OCI-LY1 (cell line): ENCODE results near the gene IL1RAPL2.

ENCODE experiments used
- H2AFZ ChIP-seq: fragments of 200-600 bp; sonication (generic), shearing (Covaris generic); 2 replicates; pipeline ENCODE4 v1.6.0; 2014; ENCODE audit warnings: antibody characterized with exemption, mild to moderate bottlenecking, low read length
- H3F3A ChIP-seq: fragments of 200-600 bp; sonication (generic), shearing (Covaris generic); 2 replicates; pipeline ENCODE4 v1.6.0; 2014; ENCODE audit warnings: mild to moderate bottlenecking, antibody characterized with exemption, low read length, moderate library complexity; ENCODE audit not compliant: insufficient read depth
- H3K27ac ChIP-seq: fragments of 200-600 bp; sonication (generic); 2 replicates; pipeline ENCODE4 v1.5.1; 2014; ENCODE audit warnings: low read length, mixed run types, mild to moderate bottlenecking, low read depth; ENCODE audit not compliant: poor library complexity, severe bottlenecking
- H3K27me3 ChIP-seq: fragments of 200-600 bp; sonication (generic); 2 replicates; pipeline ENCODE4 v1.6.0; 2014; ENCODE audit warnings: antibody characterized with exemption, mild to moderate bottlenecking, low read length, moderate library complexity; ENCODE audit not compliant: insufficient read depth
- H3K36me3 ChIP-seq: fragments of 200-600 bp; sonication (generic); 2 replicates; pipeline ENCODE4 v1.6.1; 2014; ENCODE audit warnings: mild to moderate bottlenecking, antibody characterized with exemption, low read length, moderate library complexity, mixed read lengths; ENCODE audit not compliant: insufficient read depth
- H3K4me1 ChIP-seq: fragments of 200-600 bp; sonication (generic); 2 replicates; pipeline ENCODE4 v1.5.1; 2014; ENCODE audit warnings: mild to moderate bottlenecking, low read length, moderate library complexity; ENCODE audit not compliant: insufficient read depth, severe bottlenecking
- H3K4me2 ChIP-seq: fragments of 200-600 bp; sonication (generic), shearing (Covaris generic); 2 replicates; pipeline ENCODE4 v1.6.1; 2014; ENCODE audit warnings: low read length
- H3K4me3 ChIP-seq: fragments of 200-600 bp; sonication (generic); 2 replicates; pipeline ENCODE4 v1.5.1; 2014; ENCODE audit warnings: low read length, low read depth, mild to moderate bottlenecking, mixed read lengths; ENCODE audit not compliant: poor library complexity, severe bottlenecking
- H3K79me2 ChIP-seq: fragments of 200-600 bp; shearing (Covaris generic); 2 replicates; pipeline ENCODE4 v1.6.1; 2016; ENCODE audit warnings: mixed run types, low read length, mixed read lengths; ENCODE audit not compliant: insufficient read depth
- H3K9ac ChIP-seq: fragments of 200-600 bp; sonication (generic), shearing (Covaris generic); 2 replicates; pipeline ENCODE4 v1.6.1; 2014; ENCODE audit warnings: mild to moderate bottlenecking, low read length, mixed read lengths
- H3K9me2 ChIP-seq: fragments of 200-600 bp; sonication (generic), shearing (Covaris generic); 2 replicates; pipeline ENCODE4 v1.6.1; 2014; ENCODE audit warnings: low read depth, mild to moderate bottlenecking, low read length, mixed read lengths
- H3K9me3 ChIP-seq: fragments of 200-600 bp; shearing (Covaris generic); 2 replicates; pipeline ENCODE4 v1.6.1; 2014; ENCODE audit warnings: low read length, mixed read lengths
- H4K20me1 ChIP-seq: fragments of 200-600 bp; sonication (generic), shearing (Covaris generic); 2 replicates; pipeline ENCODE4 v1.6.0; 2016; ENCODE audit warnings: mild to moderate bottlenecking, low read length; ENCODE audit not compliant: insufficient read depth
- CTCF ChIP-seq: fragments of 200-600 bp; sonication (generic), shearing (Covaris generic); IDR thresholded peaks from 2 replicates; pipeline ENCODE4 v1.5.1; 2017; ENCODE audit warnings: mild to moderate bottlenecking, antibody characterized with exemption, low read length, moderate library complexity, mixed read lengths
- EZH2 ChIP-seq: fragments of 200-600 bp; sonication (generic), shearing (Covaris generic); IDR thresholded peaks from 2 replicates; pipeline ENCODE4 v1.8.0; 2017; ENCODE audit warnings: borderline replicate concordance, mixed run types, mild to moderate bottlenecking, antibody characterized with exemption, low read length, moderate library complexity, mixed read lengths

Gene IL1RAPL2

GRCh38 chrX:105299286-105299685 lies 733.3 kb downstream of the IL1RAPL2 start:
- no peaks in the 10 kb centered on the region for H3K9me2 ChIP-seq
- no peaks in the 10 kb centered on the region for H4K20me1 ChIP-seq
- no peaks in the 10 kb centered on the region for H3K79me2 ChIP-seq
- no peaks in the 10 kb centered on the region for H3F3A ChIP-seq
- no peaks in the 10 kb centered on the region for H3K27me3 ChIP-seq
- no peaks in the 10 kb centered on the region for H3K4me1 ChIP-seq
- H3K4me2 ChIP-seq, result no peak overlapping the region
- H3K9me3 ChIP-seq, result no peaks in the 10 kb centered on the region
- no peak overlapping the region for H3K4me3 ChIP-seq
- H3K9ac ChIP-seq, result no peak overlapping the region
- no peak overlapping the region for H3K27ac ChIP-seq
- H3K36me3 ChIP-seq, result no peaks in the 10 kb centered on the region
- no peak for TF ChIP-seq CTCF
- H2AFZ ChIP-seq, result no peak overlapping the region

- no peak overlapping the region for H3K4me3 ChIP-seq
- H3K27ac ChIP-seq, result no peak overlapping the region
- no peak overlapping the region for H3K4me2 ChIP-seq
- no peaks in the 10 kb centered on the region for H3F3A ChIP-seq
- H3K9me3 ChIP-seq, result no peaks in the 10 kb centered on the region
- H4K20me1 ChIP-seq, result no peaks in the 10 kb centered on the region
- H3K4me1 ChIP-seq, result no peaks in the 10 kb centered on the region
- H3K9ac ChIP-seq, result no peak overlapping the region
- H2AFZ ChIP-seq, result no peak overlapping the region
- no peaks in the 10 kb centered on the region for H3K36me3 ChIP-seq
- no peaks in the 10 kb centered on the region for H3K27me3 ChIP-seq
- no peak for TF ChIP-seq CTCF
- no peak for TF ChIP-seq EZH2
- H3K79me2 ChIP-seq, result no peaks in the 10 kb centered on the region
- no peaks in the 10 kb centered on the region for H3K9me2 ChIP-seq
Measured at GRCh38 chrX:105302246-105302645, 736.2 kb downstream of the IL1RAPL2 start.

- Histone ChIP-seq H4K20me1 (no peaks in the 10 kb centered on the region), H3K36me3 (no peaks in the 10 kb centered on the region), H2AFZ (no peak overlapping the region), H3F3A (no peaks in the 10 kb centered on the region), H3K9ac (no peak overlapping the region), H3K9me2 (no peaks in the 10 kb centered on the region), H3K4me1 (no peaks in the 10 kb centered on the region), H3K9me3 (no peaks in the 10 kb centered on the region), H3K79me2 (no peaks in the 10 kb centered on the region), H3K4me3 (no peak overlapping the region), H3K4me2 (no peak overlapping the region), H3K27me3 (no peaks in the 10 kb centered on the region), H3K27ac (no peak overlapping the region)
- TF ChIP-seq EZH2, result no peak
- TF ChIP-seq CTCF, result no peak
Measured at GRCh38 chrX:105307762-105308161, 741.8 kb downstream of the IL1RAPL2 start.
